ENCODE results near the gene ELAC2. TPM values are rescaled to one million over a fixed set of nuclear protein-coding genes. Genes with fewer than 3 reads are reported as not detected.

ELAC2 gene
- polyA plus RNA-seq, 1 donor from 2014 or later: 34.6 TPM

DNA sequence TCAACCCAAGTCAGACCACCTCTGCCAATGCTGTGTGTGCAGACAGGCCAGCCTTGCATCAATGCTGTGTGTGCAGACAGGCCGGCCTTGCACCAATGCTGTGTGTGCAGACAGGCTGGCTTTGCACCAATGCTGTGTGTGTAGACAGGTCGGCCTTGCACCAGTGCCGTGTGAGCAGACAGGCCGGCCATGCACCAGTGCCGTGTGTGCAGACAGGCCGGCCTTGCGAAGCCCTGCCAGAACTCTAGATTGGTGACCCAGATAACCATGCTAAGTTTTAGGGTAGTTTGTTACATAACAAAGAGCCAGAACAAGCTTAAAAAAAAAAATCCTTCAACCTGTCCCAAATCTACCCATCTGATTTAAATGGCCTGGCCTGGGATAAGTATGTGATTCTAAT lies 54.3 kb downstream of the ELAC2 start:
- no peaks in the 10 kb centered on the region for H3K27me3 ChIP-seq (ENCODE audit: insufficient read depth, low read depth, low read length)
- H3K9ac ChIP-seq (ENCODE audit: low read length): no peak overlapping the region
- no peak overlapping the region for H3K4me3 ChIP-seq (ENCODE audit: low read length)
- TF ChIP-seq POLR2AphosphoS5 (IDR thresholded peaks at IDR 0.05): no peak
- TF ChIP-seq TAF1 (IDR thresholded peaks at IDR 0.05; ENCODE audit: low read depth): no peak
- TF ChIP-seq SMC3 (conservative IDR thresholded peaks at IDR 0.05; ENCODE audit: poor library complexity): no peak
- TF ChIP-seq MXI1 (conservative IDR thresholded peaks at IDR 0.05; ENCODE audit: poor library complexity, severe bottlenecking): no peak
- TF ChIP-seq CTCF (IDR thresholded peaks at IDR 0.05; ENCODE audit: poor library complexity, severe bottlenecking): no peak
- TF ChIP-seq EP300 (conservative IDR thresholded peaks at IDR 0.05; ENCODE audit: poor library complexity, severe bottlenecking): no peak
- no peak for TF ChIP-seq RAD21 (conservative IDR thresholded peaks at IDR 0.05)
- TF ChIP-seq, protein P1, sequence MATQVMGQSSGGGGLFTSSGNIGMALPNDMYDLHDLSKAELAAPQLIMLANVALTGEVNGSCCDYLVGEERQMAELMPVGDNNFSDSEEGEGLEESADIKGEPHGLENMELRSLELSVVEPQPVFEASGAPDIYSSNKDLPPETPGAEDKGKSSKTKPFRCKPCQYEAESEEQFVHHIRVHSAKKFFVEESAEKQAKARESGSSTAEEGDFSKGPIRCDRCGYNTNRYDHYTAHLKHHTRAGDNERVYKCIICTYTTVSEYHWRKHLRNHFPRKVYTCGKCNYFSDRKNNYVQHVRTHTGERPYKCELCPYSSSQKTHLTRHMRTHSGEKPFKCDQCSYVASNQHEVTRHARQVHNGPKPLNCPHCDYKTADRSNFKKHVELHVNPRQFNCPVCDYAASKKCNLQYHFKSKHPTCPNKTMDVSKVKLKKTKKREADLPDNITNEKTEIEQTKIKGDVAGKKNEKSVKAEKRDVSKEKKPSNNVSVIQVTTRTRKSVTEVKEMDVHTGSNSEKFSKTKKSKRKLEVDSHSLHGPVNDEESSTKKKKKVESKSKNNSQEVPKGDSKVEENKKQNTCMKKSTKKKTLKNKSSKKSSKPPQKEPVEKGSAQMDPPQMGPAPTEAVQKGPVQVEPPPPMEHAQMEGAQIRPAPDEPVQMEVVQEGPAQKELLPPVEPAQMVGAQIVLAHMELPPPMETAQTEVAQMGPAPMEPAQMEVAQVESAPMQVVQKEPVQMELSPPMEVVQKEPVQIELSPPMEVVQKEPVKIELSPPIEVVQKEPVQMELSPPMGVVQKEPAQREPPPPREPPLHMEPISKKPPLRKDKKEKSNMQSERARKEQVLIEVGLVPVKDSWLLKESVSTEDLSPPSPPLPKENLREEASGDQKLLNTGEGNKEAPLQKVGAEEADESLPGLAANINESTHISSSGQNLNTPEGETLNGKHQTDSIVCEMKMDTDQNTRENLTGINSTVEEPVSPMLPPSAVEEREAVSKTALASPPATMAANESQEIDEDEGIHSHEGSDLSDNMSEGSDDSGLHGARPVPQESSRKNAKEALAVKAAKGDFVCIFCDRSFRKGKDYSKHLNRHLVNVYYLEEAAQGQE (IDR thresholded peaks at IDR 0.05; ENCODE audit: borderline replicate concordance): no peak
- TF ChIP-seq EZH2 (IDR thresholded peaks at IDR 0.05; ENCODE audit: borderline replicate concordance, insufficient read depth, low read length, poor library complexity, severe bottlenecking): no peak
- no peak overlapping the region for H2AFZ ChIP-seq (ENCODE audit: low read depth, low read length)
- H3K79me2 ChIP-seq (replicated peaks; ENCODE audit: insufficient read depth, low read length): no peaks in the 10 kb centered on the region
- no peaks in the 10 kb centered on the region for H3K9me2 ChIP-seq (ENCODE audit: insufficient read depth, low read length)
- no peaks in the 10 kb centered on the region for H3K36me3 ChIP-seq (ENCODE audit: insufficient read depth, low read length)
- no peak overlapping the region for H3K4me2 ChIP-seq (ENCODE audit: low read length)
- H3F3A ChIP-seq (ENCODE audit: insufficient read depth, low read length, poor library complexity, severe bottlenecking): no peaks in the 10 kb centered on the region
- no peak overlapping the region for H3K27ac ChIP-seq (ENCODE audit: low read length)
- H4K20me1 ChIP-seq (ENCODE audit: insufficient read depth): no peaks in the 10 kb centered on the region
- no peaks in the 10 kb centered on the region for H3K9me3 ChIP-seq (ENCODE audit: low read length)

GRCh38 chr17:12961655-12962054 lies 56.2 kb downstream of the ELAC2 start:
- no peaks in the 10 kb centered on the region for H3K36me3 ChIP-seq (ENCODE audit: insufficient read depth, low read length)
- TF ChIP-seq TAF1 (IDR thresholded peaks at IDR 0.05; ENCODE audit: low read depth): no peak
- TF ChIP-seq, protein P1 (IDR thresholded peaks at IDR 0.05; ENCODE audit: borderline replicate concordance): no peak
- TF ChIP-seq RAD21 (conservative IDR thresholded peaks at IDR 0.05): no peak
- no peak for TF ChIP-seq MXI1 (conservative IDR thresholded peaks at IDR 0.05; ENCODE audit: poor library complexity, severe bottlenecking)
- TF ChIP-seq CTCF (IDR thresholded peaks at IDR 0.05; ENCODE audit: poor library complexity, severe bottlenecking): no peak
- no peak for TF ChIP-seq POLR2AphosphoS5 (IDR thresholded peaks at IDR 0.05)
- TF ChIP-seq EP300 (conservative IDR thresholded peaks at IDR 0.05; ENCODE audit: poor library complexity, severe bottlenecking): no peak
- no peak for TF ChIP-seq SMC3 (conservative IDR thresholded peaks at IDR 0.05; ENCODE audit: poor library complexity)
- no peak for TF ChIP-seq EZH2 (IDR thresholded peaks at IDR 0.05; ENCODE audit: borderline replicate concordance, insufficient read depth, low read length, poor library complexity, severe bottlenecking)
- H3K27me3 ChIP-seq (ENCODE audit: insufficient read depth, low read depth, low read length): no peaks in the 10 kb centered on the region
- H2AFZ ChIP-seq (ENCODE audit: low read depth, low read length): no peak overlapping the region
- no peaks in the 10 kb centered on the region for H3K79me2 ChIP-seq (replicated peaks; ENCODE audit: insufficient read depth, low read length)
- H3K9me3 ChIP-seq (ENCODE audit: low read length): peaks cover 6% of the 10 kb centered on the region
- no peak overlapping the region for H3K27ac ChIP-seq (ENCODE audit: low read length)
- H3K4me3 ChIP-seq (ENCODE audit: low read length): no peak overlapping the region
- H3K4me2 ChIP-seq (ENCODE audit: low read length): no peak overlapping the region
- H3K9me2 ChIP-seq (ENCODE audit: insufficient read depth, low read length): no peaks in the 10 kb centered on the region
- no peaks in the 10 kb centered on the region for H3F3A ChIP-seq (ENCODE audit: insufficient read depth, low read length, poor library complexity, severe bottlenecking)
- no peak overlapping the region for H3K9ac ChIP-seq (ENCODE audit: low read length)
- H4K20me1 ChIP-seq (ENCODE audit: insufficient read depth): no peaks in the 10 kb centered on the region
